Activated CD4-positive, alpha-beta T cell treated with anti-CD3 and anti-CD28 coated beads, Interleukin-10, Interleukin-2, amounts not matched to agents 100 ng/mL and 50 ng/mL, durations not matched to agents 16 hours and 8 hours (primary cell): ENCODE results near the gene SRGAP2.
"Not testable (repeated sequence)": the region's sequence is repeated elsewhere in the genome, so short reads cannot be mapped to it uniquely, and the experiment has no call there.

Experiments used
- DNase-seq: peaks from one replicate; pipeline ENCODE4 v3.0.0-alpha.2; 2020

SRGAP2 gene

GRCh38 chr1:206252680-206253335, 49.5 kb downstream of the SRGAP2 start:
- not testable (repeated sequence) for DNase-seq
